Fibroblast of mammary gland (primary cell): ENCODE data around the gene C1orf53.

Source experiments
- DNase-seq: peaks from one replicate; pipeline ENCODE4 v3.0.0-alpha.2; 2010; ENCODE audit warnings: low read depth
- H3K4me3 ChIP-seq: 2 replicates; pipeline ENCODE4 v1.5.1; 2011; ENCODE audit warnings: low read depth, mild to moderate bottlenecking, low read length, moderate library complexity; ENCODE audit not compliant: control insufficient read depth
- TF ChIP-seq, protein P1 (sequence below): conservative IDR thresholded peaks from 2 replicates; pipeline ENCODE4 v1.5.1; 2011; ENCODE audit warnings: low read depth, low read length, inconsistent platforms; ENCODE audit not compliant: control insufficient read depth, insufficient read depth

Gene C1orf53

DNA sequence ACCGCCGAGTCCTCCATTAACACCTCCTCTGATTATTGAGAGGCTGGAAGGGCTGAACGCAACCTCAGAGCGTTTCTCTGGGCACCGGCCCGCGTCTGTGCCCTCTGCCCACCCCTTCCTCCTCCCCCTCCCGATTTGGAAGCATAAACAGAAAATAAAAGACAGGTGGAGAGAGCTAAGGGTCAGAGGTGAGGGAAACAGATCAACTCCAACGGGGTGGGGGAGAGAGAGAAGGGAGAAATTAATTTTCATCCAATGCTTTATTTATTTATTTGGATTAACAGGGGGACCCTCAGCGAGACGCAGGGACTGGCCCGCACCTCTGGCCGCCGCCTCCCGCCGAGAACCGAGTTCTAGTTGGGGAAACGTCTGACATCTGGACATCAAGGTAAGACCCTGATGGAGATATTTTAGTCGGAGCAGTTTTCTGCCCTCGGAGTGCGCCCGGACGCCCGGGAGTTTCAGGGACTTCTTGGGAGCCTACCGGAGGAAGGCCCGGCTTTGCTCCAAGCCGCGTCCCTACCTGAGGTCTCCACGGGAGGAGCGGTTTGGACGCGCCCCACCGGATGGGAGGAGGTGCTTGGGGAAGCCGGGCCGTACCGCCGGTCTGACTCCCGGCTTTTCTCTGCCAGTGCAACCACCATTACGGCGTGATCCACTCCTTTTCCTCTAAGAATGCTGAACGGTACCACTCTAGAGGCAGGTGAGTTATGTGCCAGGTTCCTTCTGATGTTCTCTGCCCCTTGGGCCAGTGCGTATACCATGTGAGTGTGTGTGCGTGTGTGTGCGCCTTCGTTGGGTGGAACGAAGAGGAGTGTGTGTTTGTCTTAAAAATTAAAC is 9.6 kb downstream of the C1orf53 start:
- no peak overlapping the region for H3K4me3 ChIP-seq
- TF ChIP-seq, protein P1, sequence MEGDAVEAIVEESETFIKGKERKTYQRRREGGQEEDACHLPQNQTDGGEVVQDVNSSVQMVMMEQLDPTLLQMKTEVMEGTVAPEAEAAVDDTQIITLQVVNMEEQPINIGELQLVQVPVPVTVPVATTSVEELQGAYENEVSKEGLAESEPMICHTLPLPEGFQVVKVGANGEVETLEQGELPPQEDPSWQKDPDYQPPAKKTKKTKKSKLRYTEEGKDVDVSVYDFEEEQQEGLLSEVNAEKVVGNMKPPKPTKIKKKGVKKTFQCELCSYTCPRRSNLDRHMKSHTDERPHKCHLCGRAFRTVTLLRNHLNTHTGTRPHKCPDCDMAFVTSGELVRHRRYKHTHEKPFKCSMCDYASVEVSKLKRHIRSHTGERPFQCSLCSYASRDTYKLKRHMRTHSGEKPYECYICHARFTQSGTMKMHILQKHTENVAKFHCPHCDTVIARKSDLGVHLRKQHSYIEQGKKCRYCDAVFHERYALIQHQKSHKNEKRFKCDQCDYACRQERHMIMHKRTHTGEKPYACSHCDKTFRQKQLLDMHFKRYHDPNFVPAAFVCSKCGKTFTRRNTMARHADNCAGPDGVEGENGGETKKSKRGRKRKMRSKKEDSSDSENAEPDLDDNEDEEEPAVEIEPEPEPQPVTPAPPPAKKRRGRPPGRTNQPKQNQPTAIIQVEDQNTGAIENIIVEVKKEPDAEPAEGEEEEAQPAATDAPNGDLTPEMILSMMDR = no peak
- DNase-seq = no peak

DNA sequence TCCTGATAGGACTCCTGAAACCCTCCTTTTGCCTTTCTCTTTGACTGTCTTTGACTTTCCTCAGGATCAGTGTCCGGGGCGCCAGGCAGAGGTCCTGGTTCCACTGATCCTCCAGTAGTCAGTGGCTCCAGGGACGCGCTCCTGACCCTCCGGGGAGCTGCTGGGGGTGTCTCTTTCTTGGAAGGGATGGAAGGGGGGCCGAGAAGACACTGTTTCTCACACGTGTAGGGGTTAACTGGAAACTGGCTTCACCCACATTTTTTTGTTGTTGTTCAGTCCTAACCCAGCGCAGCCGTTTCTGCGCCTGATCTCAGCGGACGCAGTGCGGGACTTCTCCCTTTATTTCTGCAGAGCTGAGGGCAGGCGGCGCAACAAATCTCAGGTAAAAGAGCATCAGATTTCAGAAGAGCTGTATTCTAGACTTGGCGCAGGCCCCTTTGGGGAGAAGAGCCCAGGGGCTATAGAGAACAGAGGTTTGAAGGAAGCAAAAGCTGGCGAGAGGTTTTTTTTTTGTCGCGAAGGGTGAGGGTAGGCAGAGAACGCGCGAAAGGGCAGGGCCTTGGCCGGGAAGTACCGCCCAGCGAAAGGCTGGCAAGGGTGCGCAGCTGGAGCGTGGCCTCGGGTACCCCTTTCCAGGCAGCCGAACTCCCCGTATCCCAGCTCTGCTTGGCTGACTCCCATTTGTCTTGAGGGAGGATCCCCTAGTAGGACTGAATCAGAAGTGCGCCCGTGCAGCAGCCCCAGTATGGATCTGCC is 10.5 kb downstream of the C1orf53 start:
- TF ChIP-seq, protein P1 = no peak
- no peak overlapping the region for H3K4me3 ChIP-seq
- DNase-seq = no peak

DNA sequence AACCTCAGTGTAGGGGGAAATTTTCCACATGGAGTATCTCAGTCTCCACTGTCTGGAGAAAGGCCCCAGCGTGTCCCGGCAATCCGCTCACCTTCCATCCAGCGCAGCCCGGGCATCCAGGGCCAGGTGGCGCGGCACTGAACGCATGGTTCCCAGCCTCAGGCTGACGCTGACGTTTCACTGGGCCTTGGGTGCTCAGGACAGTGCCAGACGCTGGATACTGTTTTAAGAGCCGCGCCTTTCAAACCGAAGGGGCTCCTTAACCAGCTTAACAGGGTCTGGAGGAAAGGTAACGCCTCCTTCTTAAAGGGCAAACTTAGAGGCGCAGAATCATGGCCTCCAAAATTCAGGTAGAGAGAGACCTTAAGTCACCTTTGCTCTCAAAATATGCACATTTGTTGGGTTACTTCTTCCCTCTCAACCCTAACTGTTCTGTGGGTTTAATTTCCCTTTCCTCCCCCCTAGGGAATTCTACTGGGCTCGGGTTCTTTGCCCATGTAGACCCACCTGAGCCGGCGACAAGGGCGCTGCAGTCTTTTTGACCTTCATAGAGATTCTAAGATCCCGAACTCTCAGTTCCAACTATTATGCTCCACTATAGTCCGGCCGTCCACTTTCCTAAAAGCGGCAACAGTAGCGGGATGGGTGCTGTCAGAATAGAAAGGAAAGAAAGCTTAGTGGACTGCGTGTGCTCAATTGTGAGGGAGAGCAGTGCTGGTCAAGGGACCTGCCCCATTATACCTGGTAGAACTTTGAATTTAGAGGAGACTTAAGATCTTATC is 11.3 kb downstream of the C1orf53 start:
- no peak overlapping the region for H3K4me3 ChIP-seq
- TF ChIP-seq, protein P1 = no peak

DNA sequence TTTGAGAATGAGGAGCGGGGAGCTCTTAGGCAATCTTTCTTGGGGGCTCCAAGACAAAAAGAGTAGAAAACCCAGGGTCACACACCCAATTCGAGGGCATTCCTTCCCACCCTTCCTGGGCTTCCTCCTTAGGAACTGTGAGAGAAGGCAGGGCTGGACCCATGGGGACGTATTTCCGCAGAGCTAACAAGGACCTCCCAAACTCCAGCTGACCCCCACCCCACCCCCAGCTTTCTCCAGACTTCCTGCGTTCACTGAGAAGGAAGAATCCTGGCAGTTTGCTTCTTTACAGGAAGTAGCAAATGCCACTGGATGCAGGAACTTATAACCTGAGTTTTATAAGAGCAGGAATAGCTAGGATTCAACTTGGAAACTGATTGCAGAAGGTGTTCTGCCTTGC is 12.1 kb downstream of the C1orf53 start:
- no peak overlapping the region for H3K4me3 ChIP-seq
- DNase-seq = no peak
- TF ChIP-seq, protein P1 = no peak

More for the DNA sequence above, 11.3 kb downstream of the C1orf53 start:
- DNase-seq = no peak

DNA sequence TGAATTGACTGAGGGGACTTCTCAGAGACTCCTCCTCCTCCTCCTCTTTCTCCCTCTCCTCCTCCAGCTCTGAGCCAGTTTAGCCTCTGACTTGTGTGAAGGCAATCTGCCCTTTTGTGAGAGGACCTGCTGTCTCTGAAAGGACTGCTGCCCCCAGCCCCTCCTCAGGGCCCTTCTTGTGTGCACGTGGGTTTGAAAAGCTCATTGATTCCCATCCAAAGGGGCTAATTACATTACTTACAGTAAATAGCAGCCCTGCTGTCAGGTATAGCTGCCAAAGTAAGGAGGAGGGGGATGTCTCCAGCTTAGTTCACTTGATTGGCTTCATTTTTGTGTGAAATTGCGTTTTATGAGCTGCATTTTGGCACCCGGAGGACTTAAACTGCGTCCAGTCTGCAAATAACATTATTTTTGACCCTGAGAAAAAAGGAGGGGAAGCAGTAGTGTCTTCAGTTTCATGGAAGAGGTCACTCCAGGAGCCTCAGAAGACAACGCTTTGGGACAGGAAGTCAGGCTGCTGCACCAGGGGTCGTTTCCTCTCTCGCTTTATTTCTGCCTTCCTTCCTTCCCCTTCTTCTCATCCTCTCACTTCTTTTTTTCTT is 12.9 kb downstream of the C1orf53 start:
- TF ChIP-seq, protein P1 = no peak
- H3K4me3 ChIP-seq = no peak overlapping the region
- DNase-seq = no peak

DNA sequence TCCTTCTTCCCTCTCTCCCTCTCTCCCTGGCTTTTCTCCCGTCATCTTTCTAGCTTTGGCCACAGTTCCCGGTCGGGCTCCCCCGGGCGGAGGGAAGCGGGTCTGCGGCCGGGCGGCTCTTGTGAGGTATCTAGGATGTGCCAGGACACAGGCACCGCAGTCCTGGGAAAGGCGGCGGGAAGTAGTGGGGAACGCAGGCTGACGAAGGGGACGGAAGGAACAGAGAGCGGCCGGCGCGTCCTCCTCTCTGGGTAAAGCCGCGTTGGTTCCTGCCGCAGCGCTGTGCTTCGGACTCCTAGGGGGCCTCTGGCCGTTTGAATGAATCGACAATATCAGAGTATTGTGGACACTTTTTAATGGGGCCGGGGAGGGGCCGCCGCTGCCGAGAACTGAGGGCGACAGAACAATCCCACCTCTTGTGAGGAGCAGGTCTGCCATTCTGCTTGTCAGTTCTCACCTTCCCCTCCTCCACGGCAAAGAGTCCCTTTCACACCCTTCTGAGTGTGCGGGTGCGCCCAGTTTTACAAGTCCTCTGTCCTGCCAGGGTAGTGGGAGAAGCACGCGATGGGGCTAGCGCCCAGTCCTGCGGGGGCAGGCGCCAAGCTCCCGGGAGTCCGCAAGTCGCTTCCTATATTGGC is 13.6 kb downstream of the C1orf53 start:
- peak; percentile 58 for DNase-seq
- H3K4me3 ChIP-seq = peak overlapping the region; percentile 3
- TF ChIP-seq, protein P1 = peak; percentile 50
